Liver (tissue), 9 donors: ENCODE measurements around the gene DSCAML1. TPM values are rescaled to one million over a fixed set of nuclear protein-coding genes. Genes with fewer than 3 reads are reported as not detected.

ENCODE experiments used
- DNase-seq: peaks from one replicate; pipeline ENCODE4 v3.0.0-alpha.2; 2017; ENCODE audit warnings: low spot score
- H3K27ac ChIP-seq, 2 donors: one replicate each; pipeline ENCODE4 v1.7.0; 2013; ENCODE audit warnings: inconsistent platforms in 2 of 2, low read length in 2 of 2, control low read depth in 1 of 2, low read depth in 1 of 2, mild to moderate bottlenecking in 1 of 2
- H3K27me3 ChIP-seq, 4 donors: one replicate each; pipeline versions ENCODE4 v1.6.1 to v1.7.0; 2013; ENCODE audit warnings: low read length in 3 of 4, inconsistent platforms in 1 of 4, mild to moderate bottlenecking in 1 of 4, moderate library complexity in 1 of 4; ENCODE audit not compliant: control insufficient read depth in 4 of 4, insufficient read depth in 4 of 4
- H3K36me3 ChIP-seq, 4 donors: one replicate each; pipeline versions ENCODE4 v1.6.1 to v1.7.0; 2013; ENCODE audit warnings: low read length in 3 of 4, mild to moderate bottlenecking in 3 of 4, low read depth in 1 of 4, moderate library complexity in 1 of 4; ENCODE audit not compliant: control insufficient read depth in 4 of 4, insufficient read depth in 3 of 4
- H3K4me1 ChIP-seq, 4 donors: one replicate each; pipeline versions ENCODE4 v1.6.1 to v1.7.0; 2013; ENCODE audit warnings: low read length in 3 of 4, mild to moderate bottlenecking in 3 of 4, moderate library complexity in 1 of 4; ENCODE audit not compliant: control insufficient read depth in 4 of 4, insufficient read depth in 4 of 4
- H3K4me3 ChIP-seq, 3 donors: one replicate each; pipeline versions ENCODE4 v1.6.1 to v1.7.0; 2013; ENCODE audit warnings: low read length in 3 of 3, control low read depth in 1 of 3, low read depth in 1 of 3, mild to moderate bottlenecking in 1 of 3
- H3K9ac ChIP-seq, 2 donors: one replicate each; pipeline ENCODE4 v1.7.0; 2013; ENCODE audit warnings: low read length in 2 of 2, mild to moderate bottlenecking in 2 of 2, moderate library complexity in 2 of 2, control low read depth in 1 of 2, low read depth in 1 of 2
- H3K9me3 ChIP-seq, 4 donors: one replicate each; pipeline versions ENCODE4 v1.6.1 to v1.7.0; 2013; ENCODE audit warnings: low read length in 3 of 4; ENCODE audit not compliant: control insufficient read depth in 4 of 4
- EGR1 ChIP-seq, 2 donors: IDR thresholded peaks; 2 replicates each; pipeline ENCODE4 v1.6.1; 2016 to 2018; ENCODE audit warnings: antibody characterized with exemption in 2 of 2, low read depth in 2 of 2
- FOXA1 ChIP-seq: IDR thresholded peaks from 2 replicates; pipeline ENCODE4 v1.6.1; 2016; ENCODE audit warnings: antibody characterized with exemption
- FOXA2 ChIP-seq: IDR thresholded peaks from 2 replicates; pipeline ENCODE4 v1.6.1; 2016; ENCODE audit warnings: antibody characterized with exemption
- GABPA ChIP-seq, 2 donors: IDR thresholded peaks in 1 of 2; conservative IDR thresholded peaks in 1 of 2; 2 replicates each; pipeline ENCODE4 v1.6.1; 2016; ENCODE audit warnings: antibody characterized with exemption in 2 of 2, mild to moderate bottlenecking in 1 of 2, moderate library complexity in 1 of 2
- HNF4A ChIP-seq, 2 donors: conservative IDR thresholded peaks; 2 replicates each; pipeline ENCODE4 v1.6.1; 2016; ENCODE audit warnings: antibody characterized with exemption in 2 of 2, mild to moderate bottlenecking in 2 of 2
- JUND ChIP-seq, 2 donors: IDR thresholded peaks; 2 replicates each; pipeline ENCODE4 v1.6.1; 2016; ENCODE audit warnings: antibody characterized with exemption in 2 of 2
- NR2F2 ChIP-seq: IDR thresholded peaks from 2 replicates; pipeline ENCODE4 v1.6.1; 2016; ENCODE audit warnings: antibody characterized with exemption
- RAD21 ChIP-seq, 2 donors: IDR thresholded peaks; 2 replicates each; pipeline ENCODE4 v1.6.1; 2016; ENCODE audit warnings: antibody characterized with exemption in 2 of 2, mild to moderate bottlenecking in 2 of 2
- REST ChIP-seq: IDR thresholded peaks from 2 replicates; pipeline ENCODE4 v1.6.1; 2016; ENCODE audit warnings: antibody characterized with exemption, mild to moderate bottlenecking
- RXRA ChIP-seq, 2 donors: IDR thresholded peaks; 2 replicates each; pipeline ENCODE4 v1.6.1; 2017 to 2018; ENCODE audit warnings: antibody characterized with exemption in 2 of 2, mild to moderate bottlenecking in 1 of 2
- SP1 ChIP-seq: IDR thresholded peaks from 2 replicates; pipeline ENCODE4 v1.6.1; 2018; ENCODE audit warnings: antibody characterized with exemption, mild to moderate bottlenecking
- TAF1 ChIP-seq: conservative IDR thresholded peaks from 2 replicates; pipeline ENCODE4 v1.6.1; 2016; ENCODE audit warnings: antibody characterized with exemption, mild to moderate bottlenecking
- YY1 ChIP-seq: IDR thresholded peaks from 2 replicates; pipeline ENCODE4 v1.6.1; 2016; ENCODE audit warnings: antibody characterized with exemption, mild to moderate bottlenecking
- WGBS: extraction: QIAGEN DNeasy Blood & Tissue Kit; methylation state at CpG from one replicate; pipeline ENCODE4 v1.1.7; 2013; 5-methylcytosine and 5-hydroxymethylcytosine counted together
- polyA plus RNA-seq, 2 donors: library from polyadenylated mRNA; stranded (reverse) in 1 of 2; unstranded in 1 of 2; fragments of 200-250 nt in 1 of 2; fragments of >200 nt in 1 of 2; fragmentation: Nextera tagmentation in 1 of 2; extraction: Ambion mirVana in 1 of 2; gene quantifications; one replicate each; pipeline versions ENCODE4 v1.2.1 to v1.2.3, GENCODE V29; 2013 to 2015
- total RNA-seq, 2 donors: library from RNA; depleted of rRNA; stranded (reverse); fragments of >200 nt; gene quantifications; one replicate each; pipeline ENCODE4 v1.2.3, GENCODE V29; 2014
- TF ChIP-seq, protein P1 (sequence below): fragments of 150-350 bp; IDR thresholded peaks from 2 replicates; pipeline ENCODE4 v1.5.1; 2017; ENCODE audit warnings: improper control_type of control experiment, low read depth, low read length; ENCODE audit not compliant: missing input control
- TF ChIP-seq, protein P2 (sequence below): IDR thresholded peaks from 2 replicates; pipeline ENCODE4 v1.6.1; 2016; ENCODE audit warnings: antibody characterized with exemption
- TF ChIP-seq, protein P3 (sequence below): IDR thresholded peaks from 2 replicates; pipeline ENCODE4 v1.6.1; 2016; ENCODE audit warnings: antibody characterized with exemption
- donor health status: healthy.
- donor health status: healthy.
- donor health status: healthy.
- donor health status: healthy.
- donor health status: healthy.

The DSCAML1 gene
- total and polyA plus RNA-seq, 4 donors, result 0.07 to 0.42 (median 0.20) TPM

DNA sequence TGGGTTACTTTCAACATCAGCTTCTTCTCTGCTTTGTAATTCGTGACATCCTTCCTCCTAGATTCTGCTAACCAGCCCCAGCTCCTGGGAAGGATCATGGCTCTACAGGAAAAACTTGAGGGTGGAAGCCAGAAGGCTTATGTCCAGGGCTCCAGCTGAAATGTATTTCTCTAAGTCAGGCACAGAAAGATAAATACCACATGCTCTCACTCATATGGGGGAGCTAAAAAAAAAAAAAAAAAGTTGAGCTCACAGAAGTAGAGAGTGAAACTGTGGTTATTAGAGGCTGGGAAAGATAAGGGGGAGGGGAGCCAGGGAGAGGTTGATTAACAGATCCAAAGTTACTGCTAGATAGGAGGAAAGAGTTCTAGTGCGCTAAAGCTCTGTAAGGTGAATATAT, 74.9 kb downstream of the DSCAML1 start:
- Histone ChIP-seq H3K27ac (no peak overlapping the region), H3K4me3 (no peak overlapping the region), H3K9me3 (no peaks in the 10 kb centered on the region), H3K36me3 (no peaks in the 10 kb centered on the region), H3K9ac (no peak overlapping the region), H3K4me1 (no peaks in the 10 kb centered on the region), H3K27me3 (no peaks in the 10 kb centered on the region)
- TF ChIP-seq HNF4A (conservative IDR thresholded peaks at IDR 0.05), result no peak
- DNase-seq, result no peak
- WGBS, result 85% methylated on average over 2 of the region's 2 CpGs

- no peak for DNase-seq
- TF ChIP-seq RXRA (IDR thresholded peaks at IDR 0.05) (no peak), TAF1 (no peak), FOXA2 (no peak)
- TF ChIP-seq, protein P1, sequence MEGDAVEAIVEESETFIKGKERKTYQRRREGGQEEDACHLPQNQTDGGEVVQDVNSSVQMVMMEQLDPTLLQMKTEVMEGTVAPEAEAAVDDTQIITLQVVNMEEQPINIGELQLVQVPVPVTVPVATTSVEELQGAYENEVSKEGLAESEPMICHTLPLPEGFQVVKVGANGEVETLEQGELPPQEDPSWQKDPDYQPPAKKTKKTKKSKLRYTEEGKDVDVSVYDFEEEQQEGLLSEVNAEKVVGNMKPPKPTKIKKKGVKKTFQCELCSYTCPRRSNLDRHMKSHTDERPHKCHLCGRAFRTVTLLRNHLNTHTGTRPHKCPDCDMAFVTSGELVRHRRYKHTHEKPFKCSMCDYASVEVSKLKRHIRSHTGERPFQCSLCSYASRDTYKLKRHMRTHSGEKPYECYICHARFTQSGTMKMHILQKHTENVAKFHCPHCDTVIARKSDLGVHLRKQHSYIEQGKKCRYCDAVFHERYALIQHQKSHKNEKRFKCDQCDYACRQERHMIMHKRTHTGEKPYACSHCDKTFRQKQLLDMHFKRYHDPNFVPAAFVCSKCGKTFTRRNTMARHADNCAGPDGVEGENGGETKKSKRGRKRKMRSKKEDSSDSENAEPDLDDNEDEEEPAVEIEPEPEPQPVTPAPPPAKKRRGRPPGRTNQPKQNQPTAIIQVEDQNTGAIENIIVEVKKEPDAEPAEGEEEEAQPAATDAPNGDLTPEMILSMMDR, result no peak
Measured at GRCh38 chr11:117720061-117720511, 76.9 kb downstream of the DSCAML1 start.

GRCh38 chr11:117719480-117719879, 77.5 kb downstream of the DSCAML1 start:
- H3K9ac ChIP-seq, result no peak overlapping the region
- no peak overlapping the region for H3K4me3 ChIP-seq
- H3K27ac ChIP-seq, result no peak overlapping the region
- H3K4me1 ChIP-seq, result no peaks in the 10 kb centered on the region
- H3K9me3 ChIP-seq, result no peaks in the 10 kb centered on the region
- H3K27me3 ChIP-seq, result no peaks in the 10 kb centered on the region
- 94% methylated on average over 4 of the region's 4 CpGs for WGBS
- TF ChIP-seq, protein P2, sequence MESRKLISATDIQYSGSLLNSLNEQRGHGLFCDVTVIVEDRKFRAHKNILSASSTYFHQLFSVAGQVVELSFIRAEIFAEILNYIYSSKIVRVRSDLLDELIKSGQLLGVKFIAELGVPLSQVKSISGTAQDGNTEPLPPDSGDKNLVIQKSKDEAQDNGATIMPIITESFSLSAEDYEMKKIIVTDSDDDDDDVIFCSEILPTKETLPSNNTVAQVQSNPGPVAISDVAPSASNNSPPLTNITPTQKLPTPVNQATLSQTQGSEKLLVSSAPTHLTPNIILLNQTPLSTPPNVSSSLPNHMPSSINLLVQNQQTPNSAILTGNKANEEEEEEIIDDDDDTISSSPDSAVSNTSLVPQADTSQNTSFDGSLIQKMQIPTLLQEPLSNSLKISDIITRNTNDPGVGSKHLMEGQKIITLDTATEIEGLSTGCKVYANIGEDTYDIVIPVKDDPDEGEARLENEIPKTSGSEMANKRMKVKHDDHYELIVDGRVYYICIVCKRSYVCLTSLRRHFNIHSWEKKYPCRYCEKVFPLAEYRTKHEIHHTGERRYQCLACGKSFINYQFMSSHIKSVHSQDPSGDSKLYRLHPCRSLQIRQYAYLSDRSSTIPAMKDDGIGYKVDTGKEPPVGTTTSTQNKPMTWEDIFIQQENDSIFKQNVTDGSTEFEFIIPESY, result no peak
- TF ChIP-seq FOXA1 (no peak), SP1 (no peak), JUND (IDR thresholded peaks at IDR 0.05) (no peak), REST (no peak), EGR1 (IDR thresholded peaks at IDR 0.05; ENCODE audit: low read depth in 2 of 2) (no peak), YY1 (no peak), GABPA (IDR thresholded peaks at IDR 0.05 in 1 of 2, conservative IDR thresholded peaks at IDR 0.05 in 1 of 2) (no peak), RAD21 (IDR thresholded peaks at IDR 0.05) (no peak), HNF4A (conservative IDR thresholded peaks at IDR 0.05) (no peak), NR2F2 (no peak), FOXA2 (no peak), TAF1 (no peak)
- TF ChIP-seq, protein P3, sequence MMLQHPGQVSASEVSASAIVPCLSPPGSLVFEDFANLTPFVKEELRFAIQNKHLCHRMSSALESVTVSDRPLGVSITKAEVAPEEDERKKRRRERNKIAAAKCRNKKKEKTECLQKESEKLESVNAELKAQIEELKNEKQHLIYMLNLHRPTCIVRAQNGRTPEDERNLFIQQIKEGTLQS, result no peak
- TF ChIP-seq, protein P1, result no peak
- no peaks in the 10 kb centered on the region for H3K36me3 ChIP-seq
- DNase-seq, result no peak

More at GRCh38 chr11:117720061-117720511, 76.9 kb downstream of the DSCAML1 start:
- Histone ChIP-seq H3K27ac (no peak overlapping the region), H3K9me3 (no peaks in the 10 kb centered on the region), H3K4me3 (no peak overlapping the region), H3K9ac (no peak overlapping the region), H3K36me3 (no peaks in the 10 kb centered on the region), H3K27me3 (no peaks in the 10 kb centered on the region), H3K4me1 (no peaks in the 10 kb centered on the region)
- 82% methylated on average over 11 of the region's 11 CpGs for WGBS
